Vagina (tissue), 2 donors: ENCODE data around the gene ROPN1B. TPM values are rescaled to one million over a fixed set of nuclear protein-coding genes. Genes with fewer than 3 reads are reported as not detected.
"Not testable (repeated sequence)": the region's sequence is repeated elsewhere in the genome, so short reads cannot be mapped to it uniquely, and the experiment has no call there.

Source experiments
- DNase-seq, 2 donors: peaks; one replicate each; pipeline ENCODE4 v3.0.0-alpha.2; 2017; ENCODE audit errors: extremely low spot score in 2 of 2
- H3K27ac ChIP-seq: fragments of 200-600 bp; sonication (generic); one replicate; pipeline ENCODE4 v1.5.1; 2019
- H3K27me3 ChIP-seq: fragments of 200-600 bp; sonication (generic); one replicate; pipeline ENCODE4 v1.5.1; 2019
- H3K36me3 ChIP-seq, 2 donors: fragments of 200-600 bp; sonication (generic); one replicate each; pipeline ENCODE4 v1.5.1; 2017 to 2019
- H3K4me1 ChIP-seq: fragments of 200-600 bp; sonication (generic); one replicate; pipeline ENCODE4 v1.5.1; 2019
- H3K4me3 ChIP-seq, 2 donors: fragments of 200-600 bp; sonication (generic); 1 replicate in 1 of 2; 2 replicates in 1 of 2; pipeline ENCODE4 v1.5.1; 2016 to 2019
- H3K9me3 ChIP-seq: fragments of 200-600 bp; sonication (generic); one replicate; pipeline ENCODE4 v1.5.1; 2019
- CTCF ChIP-seq, 3 experiments: fragments of 450-650 bp in 2 of 3; fragments of 200-600 bp in 1 of 3; sonication (generic) in 1 of 3; IDR thresholded peaks; one replicate each; pipeline ENCODE4 v1.5.1; 2017 to 2019; ENCODE audit warnings: antibody characterized with exemption in 3 of 3, mild to moderate bottlenecking in 2 of 3, moderate library complexity in 2 of 3
- intact Hi-C: fragments of 100-400 bp; cut with DNase I; formaldehyde crosslinking; loops from one replicate; pipeline ENCODE4 v1.15.1; 2023
- total RNA-seq: library from RNA; depleted of rRNA; stranded (reverse); fragments of >200 nt; gene quantifications from one replicate; pipeline ENCODE4 v1.2.3, GENCODE V29; 2016

The ROPN1B gene
- not detected for total RNA-seq

DNA sequence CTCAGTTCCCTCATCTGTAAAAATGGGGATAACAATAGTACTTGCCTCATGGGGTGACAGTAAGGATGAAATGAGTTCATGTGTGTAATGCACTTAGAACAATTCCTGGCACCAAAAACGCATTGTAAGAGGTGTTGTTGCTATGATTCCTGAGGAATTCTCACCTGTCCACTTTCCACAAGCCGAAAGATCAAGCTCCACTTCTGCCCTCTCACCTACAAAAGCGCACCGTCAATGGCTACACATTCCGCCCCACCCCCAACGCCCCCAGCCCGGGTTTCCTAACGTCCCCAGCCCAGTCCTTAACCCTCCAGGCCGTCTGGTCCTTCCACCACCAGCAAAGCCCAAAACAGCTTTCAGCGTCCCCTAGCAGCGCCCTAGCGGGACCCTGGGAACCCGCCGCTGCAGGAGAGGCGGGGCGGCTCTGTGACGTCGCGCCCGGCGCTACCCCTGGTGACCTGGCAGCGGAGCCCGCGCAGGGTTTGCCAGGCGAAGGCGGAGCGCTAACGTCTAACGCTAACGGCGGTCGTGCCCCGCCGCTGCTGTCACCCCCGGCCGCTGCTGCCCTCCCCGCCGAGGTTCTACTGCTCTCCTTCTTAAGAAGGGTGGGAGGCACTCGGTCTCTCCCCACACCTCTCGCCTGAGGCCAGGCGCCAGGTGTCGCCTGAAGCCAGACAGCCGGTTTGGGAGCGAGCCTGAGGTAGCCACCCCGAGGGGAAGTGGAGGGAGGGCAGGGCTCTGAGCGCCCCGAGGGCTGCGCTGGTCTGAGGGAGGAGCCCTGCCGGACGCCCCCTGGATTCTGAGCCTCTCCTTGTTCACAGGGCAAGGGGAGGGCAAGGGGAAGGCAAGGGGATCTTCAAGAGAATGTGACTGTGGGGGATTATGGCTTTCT, at the start of gene ROPN1B:
ROPN1B (plus strand) TSS at position 478 of the 892 bp plus-strand sequence. CDS start 2,877 bp downstream, outside the sequence.
- H3K27me3 ChIP-seq, H3K4me1 ChIP-seq, H3K27ac ChIP-seq, intact Hi-C loops, H3K4me3 ChIP-seq, DNase-seq, H3K36me3 ChIP-seq, H3K9me3 ChIP-seq: not testable (repeated sequence)

DNA sequence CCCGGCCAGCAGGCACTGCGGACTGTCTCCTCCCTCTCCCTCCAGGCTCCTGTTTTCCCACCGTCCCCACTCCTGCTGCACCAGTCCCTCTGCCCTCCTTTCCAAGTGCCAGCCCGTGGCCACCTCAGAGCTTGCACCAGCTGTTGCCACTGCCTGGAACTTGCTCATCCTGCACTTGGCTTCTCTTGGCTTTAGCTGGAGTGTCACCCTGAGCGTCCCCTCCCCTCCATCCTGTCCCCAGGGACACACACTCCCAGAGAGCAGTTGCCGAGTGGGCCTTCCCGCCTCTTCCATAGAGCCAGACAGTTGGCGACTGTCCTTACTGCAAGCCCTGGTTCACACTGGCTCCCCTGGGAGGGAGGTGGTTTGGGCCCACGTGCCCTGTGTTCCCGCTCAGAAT, 48.8 kb upstream of the ROPN1B start:
- H3K27me3 ChIP-seq, H3K27ac ChIP-seq, H3K36me3 ChIP-seq, H3K9me3 ChIP-seq, intact Hi-C loops, H3K4me3 ChIP-seq, H3K4me1 ChIP-seq, DNase-seq: not testable (repeated sequence)

DNA sequence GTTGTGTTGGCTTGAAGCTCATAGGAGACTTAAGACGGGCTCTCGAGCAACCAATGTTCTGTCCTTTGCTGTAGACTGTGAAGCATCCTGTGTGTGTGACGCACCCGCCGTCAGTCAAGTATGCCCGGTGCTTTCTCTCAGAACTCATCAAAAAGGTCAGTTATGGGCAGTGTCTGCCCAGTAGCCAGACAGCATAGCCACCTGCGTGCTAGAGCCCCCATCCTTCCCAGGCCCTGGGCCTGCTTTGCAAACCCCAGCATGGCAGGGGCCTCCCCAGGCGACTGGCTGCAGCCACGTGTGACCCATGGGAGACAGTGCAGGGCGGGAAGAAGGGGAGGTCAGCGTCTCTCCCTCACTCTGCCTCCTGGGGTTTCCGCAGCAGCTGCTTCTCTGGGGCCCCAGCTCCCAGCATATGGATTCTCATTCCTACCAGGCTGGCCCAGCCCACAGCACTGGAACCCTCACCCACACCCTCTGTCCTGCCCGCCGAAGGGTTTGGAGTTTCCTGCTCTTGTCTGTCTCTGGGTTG, 48.2 kb upstream of the ROPN1B start:
- H3K27ac ChIP-seq, intact Hi-C loops, H3K27me3 ChIP-seq, H3K36me3 ChIP-seq, H3K4me3 ChIP-seq, H3K9me3 ChIP-seq, H3K4me1 ChIP-seq, DNase-seq: not testable (repeated sequence)

GRCh38 chr3:125921712-125922111, 47.3 kb upstream of the ROPN1B start:
- H3K27me3 ChIP-seq, H3K4me3 ChIP-seq, H3K4me1 ChIP-seq, H3K9me3 ChIP-seq, H3K27ac ChIP-seq, H3K36me3 ChIP-seq, intact Hi-C loops, DNase-seq: not testable (repeated sequence)
- peak in 2 of 3 experiments; percentile 42 to 43 for TF ChIP-seq CTCF (IDR thresholded peaks at IDR 0.05)

DNA sequence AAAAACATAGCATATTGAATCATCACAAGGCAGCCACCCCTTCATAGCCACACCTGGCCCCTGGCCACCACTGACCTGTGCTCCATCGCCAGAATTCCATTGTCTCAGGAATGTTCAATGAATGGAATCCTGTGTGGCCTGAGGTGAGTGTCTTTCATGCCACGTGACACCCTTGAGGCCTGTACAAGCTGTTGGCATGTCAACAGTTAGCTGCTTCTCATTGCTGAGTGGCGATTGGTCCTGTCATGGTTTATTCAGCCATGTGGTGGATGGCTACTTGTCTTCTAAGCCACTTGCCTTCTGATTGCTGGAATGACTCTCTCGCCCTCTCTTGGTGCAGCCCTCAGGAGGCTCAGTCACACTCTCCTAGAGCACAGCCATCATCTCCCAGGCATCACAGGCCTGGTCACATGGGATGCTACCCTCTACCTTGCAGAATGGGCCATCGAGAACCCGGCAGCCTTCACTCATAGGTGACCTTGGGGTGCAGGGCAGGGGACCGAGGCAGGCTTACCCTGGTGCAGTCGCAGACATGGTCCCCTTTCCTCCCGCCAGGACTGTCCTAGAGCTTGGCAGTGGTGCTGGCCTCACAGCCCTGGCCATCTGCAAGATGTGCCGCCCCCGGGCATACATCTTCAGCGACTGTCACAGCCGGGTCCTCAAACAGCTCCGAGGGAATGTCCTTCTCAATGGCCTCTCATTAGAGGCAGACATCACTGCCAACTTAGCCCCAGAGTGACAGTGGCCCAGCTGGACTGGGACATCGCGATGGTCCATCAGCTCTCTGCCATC, 45.5 kb upstream of the ROPN1B start:
- H3K36me3 ChIP-seq, intact Hi-C loops, H3K4me3 ChIP-seq, H3K27ac ChIP-seq, H3K9me3 ChIP-seq, H3K27me3 ChIP-seq, H3K4me1 ChIP-seq, DNase-seq: not testable (repeated sequence)

DNA sequence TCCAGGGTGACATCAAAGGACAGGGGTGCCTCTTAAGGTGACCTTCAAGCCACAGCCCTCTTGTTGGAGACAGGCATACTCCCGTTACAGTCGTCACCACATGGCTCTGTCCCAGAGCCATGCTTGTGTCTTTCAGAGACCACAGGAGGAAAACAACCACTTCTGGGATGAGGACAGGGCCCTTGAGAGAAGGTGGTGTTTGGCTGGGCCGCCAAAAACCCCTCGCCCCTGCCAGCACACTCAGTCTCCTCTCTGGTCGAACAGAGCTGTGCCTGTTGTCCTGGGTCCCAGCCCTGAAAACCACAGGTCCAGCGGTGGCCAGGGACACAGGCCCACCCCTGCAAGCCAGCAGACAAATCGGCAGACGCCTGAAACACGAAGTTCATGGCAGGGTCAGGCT, 44.7 kb upstream of the ROPN1B start:
- DNase-seq, intact Hi-C loops, H3K9me3 ChIP-seq: not testable (repeated sequence)

DNA sequence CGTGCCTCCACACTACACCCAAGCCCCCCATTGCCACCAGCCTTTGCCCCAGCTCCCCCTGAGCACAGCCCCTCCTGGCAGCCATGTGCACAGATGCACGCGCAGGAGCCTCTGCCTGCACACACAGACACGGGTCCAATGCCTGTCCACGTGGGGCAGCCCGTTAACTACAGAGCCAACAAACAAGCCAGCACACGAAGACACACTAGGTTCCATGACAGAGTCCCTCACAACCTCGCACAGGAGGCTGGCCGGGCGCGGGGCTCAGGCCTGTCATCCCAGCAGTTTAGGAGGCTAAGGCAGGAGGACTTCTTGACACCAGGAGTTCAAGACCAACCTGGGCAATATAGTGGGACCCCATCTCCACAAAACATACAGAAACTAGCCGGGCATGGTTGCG, 43.3 kb upstream of the ROPN1B start:
- H3K27me3 ChIP-seq, H3K9me3 ChIP-seq, DNase-seq, intact Hi-C loops, H3K36me3 ChIP-seq, H3K4me3 ChIP-seq, H3K27ac ChIP-seq, H3K4me1 ChIP-seq: not testable (repeated sequence)

More for the DNA sequence above, 44.7 kb upstream of the ROPN1B start:
- H3K36me3 ChIP-seq, H3K4me3 ChIP-seq, H3K4me1 ChIP-seq, H3K27ac ChIP-seq, H3K27me3 ChIP-seq: not testable (repeated sequence)

DNA sequence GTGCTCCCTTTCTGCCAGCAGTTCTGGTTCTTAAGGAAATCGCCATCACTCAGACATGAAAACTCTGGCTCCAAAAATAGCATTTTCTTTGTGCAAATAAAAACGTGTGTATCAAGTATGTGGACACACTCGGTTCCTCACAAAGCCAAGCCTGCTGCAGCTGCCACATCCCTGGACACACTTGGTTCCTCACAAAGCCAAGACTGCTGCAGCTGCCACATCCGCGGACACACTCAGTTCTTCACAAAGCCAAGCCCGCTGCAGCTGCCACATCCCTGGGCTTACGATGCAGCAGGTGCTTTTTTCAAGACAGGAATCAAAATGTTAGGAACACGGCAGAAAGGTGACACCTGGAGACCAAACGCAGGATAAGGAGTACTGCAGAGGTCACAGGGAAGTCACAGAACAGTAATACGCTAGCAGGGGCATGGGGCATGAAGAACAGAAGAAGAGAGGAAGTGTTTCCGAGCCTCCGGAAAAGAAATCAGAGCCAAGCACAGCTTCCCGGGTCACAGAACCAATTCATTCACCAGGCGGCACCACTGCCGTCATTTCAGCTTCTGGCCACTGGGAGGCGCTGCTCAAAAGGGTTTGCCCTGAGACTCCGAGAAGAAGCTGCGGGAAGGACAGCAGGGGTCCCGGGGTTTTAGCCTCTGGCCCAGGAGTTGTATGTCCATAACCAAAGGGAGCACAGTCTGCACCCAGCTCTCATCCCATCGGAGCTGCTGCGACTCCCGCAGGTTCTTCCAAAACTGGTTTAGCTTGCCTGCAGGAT, 40.0 kb upstream of the ROPN1B start:
- DNase-seq, H3K4me1 ChIP-seq, H3K36me3 ChIP-seq, H3K27ac ChIP-seq, H3K4me3 ChIP-seq, H3K27me3 ChIP-seq, H3K9me3 ChIP-seq, intact Hi-C loops: not testable (repeated sequence)

DNA sequence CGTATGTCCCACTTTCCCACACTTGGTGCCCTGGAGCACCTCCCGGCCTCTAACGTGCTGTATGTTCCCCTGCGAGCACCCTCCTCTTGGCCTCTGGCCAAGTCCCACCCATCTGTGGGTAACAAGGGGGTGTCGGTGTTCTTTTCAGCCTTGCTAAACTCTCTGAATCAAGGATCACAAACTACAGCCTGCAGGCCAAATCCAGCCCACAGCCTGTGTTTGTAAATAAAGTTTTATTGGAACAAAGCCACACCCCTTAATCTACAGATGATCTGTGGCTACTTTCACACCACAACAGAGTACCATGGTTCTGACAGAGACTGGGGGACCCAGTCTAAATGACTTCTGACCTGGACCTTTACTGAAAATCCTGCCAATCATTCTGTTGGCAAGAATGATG, 39.2 kb upstream of the ROPN1B start:
- intact Hi-C loops = loop anchor here (5.0 kb wide), 1 partner anchor 837 kb away; no protein-coding TSS in a partner anchor
- not testable (repeated sequence) for H3K27ac ChIP-seq, DNase-seq, H3K36me3 ChIP-seq, H3K27me3 ChIP-seq, H3K4me1 ChIP-seq, H3K4me3 ChIP-seq, H3K9me3 ChIP-seq

- H3K36me3 ChIP-seq, H3K4me1 ChIP-seq, H3K27ac ChIP-seq, H3K9me3 ChIP-seq, H3K4me3 ChIP-seq, DNase-seq, H3K27me3 ChIP-seq: not testable (repeated sequence)
- intact Hi-C loops = loop anchor here (5.0 kb wide), 1 partner anchor 839 kb away; no protein-coding TSS in a partner anchor
Observed at GRCh38 chr3:125931355-125931880, 37.6 kb upstream of the ROPN1B start.

- not testable (repeated sequence) for H3K9me3 ChIP-seq, H3K27me3 ChIP-seq, H3K4me3 ChIP-seq, DNase-seq, H3K4me1 ChIP-seq, H3K36me3 ChIP-seq, H3K27ac ChIP-seq
- intact Hi-C loops = loop anchor here (5.0 kb wide), 1 partner anchor 841 kb away; no protein-coding TSS in a partner anchor
Observed at GRCh38 chr3:125933397-125934173, 35.4 kb upstream of the ROPN1B start.
